ENCODE measurements around the gene FGA.
A peak's percentile ranks its signal among the peaks of the same experiment; 100 is the strongest.

The FGA gene

GRCh38 chr4:154560824-154561231 lies 29.7 kb downstream of the FGA start:
- no peak for TF ChIP-seq REST (IDR thresholded peaks at IDR 0.05; ENCODE audit: low read depth)
- TF ChIP-seq TCF12 (IDR thresholded peaks at IDR 0.05; ENCODE audit: low read depth) = no peak
- TF ChIP-seq USF1 (IDR thresholded peaks at IDR 0.05) = no peak

GRCh38 chr4:154560419-154560801 lies 30.1 kb downstream of the FGA start:
- TF ChIP-seq REST (IDR thresholded peaks at IDR 0.05; ENCODE audit: low read depth) (no peak), USF1 (IDR thresholded peaks at IDR 0.05) (no peak), NFIC (IDR thresholded peaks at IDR 0.05) (no peak)

- TF ChIP-seq RAD21 (IDR thresholded peaks at IDR 0.05; ENCODE audit: low read depth) (peak; percentile 83), TAF1 (IDR thresholded peaks at IDR 0.05; ENCODE audit: low read depth) (no peak)
Observed at GRCh38 chr4:154559494-154560418, 30.8 kb downstream of the FGA start.

GRCh38 chr4:154559141-154559493 lies 31.4 kb downstream of the FGA start:
- TF ChIP-seq REST (IDR thresholded peaks at IDR 0.05; ENCODE audit: low read depth) = no peak

- TF ChIP-seq EP300 (IDR thresholded peaks at IDR 0.05; ENCODE audit: borderline replicate concordance) (no peak), RAD21 (IDR thresholded peaks at IDR 0.05; ENCODE audit: low read depth) (peak; percentile 85)
Observed at GRCh38 chr4:154551872-154552686, 38.5 kb downstream of the FGA start.

- TF ChIP-seq CEBPB (IDR thresholded peaks at IDR 0.05) = peak; percentile 68; the same call in 1 of the 2 replicates
- no peak for TF ChIP-seq FOXM1 (IDR thresholded peaks at IDR 0.05; ENCODE audit: borderline replicate concordance, low read depth)
- TF ChIP-seq MAX (IDR thresholded peaks at IDR 0.05) = peak; percentile 68; the same call in 1 of the 2 replicates
- TF ChIP-seq TEAD4 (IDR thresholded peaks at IDR 0.05) = 0 out of 2 replicates have a peak, but pooled peaks have one; percentile 7
- TF ChIP-seq RAD21 (IDR thresholded peaks at IDR 0.05; ENCODE audit: low read depth) = no peak
- peak; percentile 45; the same call in 1 of the 2 replicates for TF ChIP-seq YY1 (IDR thresholded peaks at IDR 0.05; ENCODE audit: low read depth)
- no peak for TF ChIP-seq USF1 (IDR thresholded peaks at IDR 0.05)
- TF ChIP-seq TAF1 (IDR thresholded peaks at IDR 0.05; ENCODE audit: low read depth) = peak; percentile 45
- peak; percentile 49 for TF ChIP-seq CREB1 (IDR thresholded peaks at IDR 0.05; ENCODE audit: low read depth)
Observed at GRCh38 chr4:154549894-154550790, 40.4 kb downstream of the FGA start, which contains the start of gene PLRG1. Gene PLRG1 (minus strand): TSS chr4:154550400. CDS start chr4:154550308, 92 bp downstream.
